Ovary (tissue), 3 donors: ENCODE measurements around the gene BLOC1S5.

Experiments used
- CTCF ChIP-seq, 3 donors: fragments of 450-650 bp in 2 of 3; fragments of 200-600 bp in 1 of 3; IDR thresholded peaks; one replicate each; pipeline versions ENCODE4 v1.5.1 to v1.8.0; 2016 to 2022; ENCODE audit warnings: antibody characterized with exemption in 3 of 3, mild to moderate bottlenecking in 1 of 3
- POLR2A ChIP-seq: fragments of 450-650 bp; IDR thresholded peaks from one replicate; pipeline ENCODE4 v1.6.1; 2017; ENCODE audit warnings: antibody characterized with exemption, mild to moderate bottlenecking, moderate library complexity
- donor health status: DM: no; HTN: no; CAD: no.

DNA sequence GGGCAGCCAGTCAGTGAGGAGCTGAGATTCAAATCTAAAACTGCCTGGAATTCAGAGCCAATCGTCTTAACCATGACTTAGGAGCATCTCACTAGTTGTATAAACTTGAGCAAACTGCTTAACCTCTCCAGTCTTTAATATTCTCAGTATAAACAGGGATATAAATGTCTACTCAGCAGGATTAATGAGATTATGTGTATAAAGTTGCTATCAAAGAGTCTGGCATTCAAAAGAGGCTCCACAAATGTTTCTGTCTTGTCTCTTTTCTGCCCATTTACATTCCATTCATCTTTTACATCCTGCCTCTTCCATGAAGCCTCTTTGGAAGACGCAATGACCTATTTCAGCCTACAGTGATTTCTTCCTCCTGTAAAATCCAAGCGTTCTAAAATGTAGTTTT lies 66.9 kb downstream of the BLOC1S5 start:
- TF ChIP-seq CTCF (IDR thresholded peaks at IDR 0.05) (no peak), POLR2A (no peak)
